GM19395 (cell line): ENCODE data around the gene CCDC102A.

Source experiments
- ATAC-seq: cut with Tn5 transposase; IDR thresholded peaks from one replicate; pipeline ENCODE4 v1.9.1; 2021; ENCODE audit warnings: mild to moderate bottlenecking, moderate library complexity; ENCODE audit not compliant: unreplicated experiment

The CCDC102A gene

GRCh38 chr16:57464523-57464922 is 71.8 kb downstream of the CCDC102A start:
- no peak for ATAC-seq

- ATAC-seq, result peak; percentile 17
Observed at GRCh38 chr16:57462978-57463362, 73.4 kb downstream of the CCDC102A start.

- peak; percentile 91 for ATAC-seq
Observed at GRCh38 chr16:57462209-57462977, 74.0 kb downstream of the CCDC102A start, which contains the start of gene POLR2C. Gene POLR2C (plus strand): TSS chr16:57462679. CDS start chr16:57462725, 46 bp downstream.
